GM18873 (cell line): ENCODE results near the gene SLF2.

Experiments
- ATAC-seq: cut with Tn5 transposase; IDR thresholded peaks from one replicate; pipeline ENCODE4 v1.9.1; 2021; ENCODE audit warnings: mild to moderate bottlenecking, moderate library complexity, moderate number of reproducible peaks; ENCODE audit not compliant: unreplicated experiment, low FRiP score

The SLF2 gene

GRCh38 chr10:100912605-100913469, at the start of gene SLF2:
TSS of gene SLF2 (plus strand) at chr10:100912963. CDS start at chr10:100913111, 148 bp downstream.
- ATAC-seq: peak; percentile 91

- ATAC-seq: no peak
Measured at GRCh38 chr10:100863433-100863832, 49.3 kb upstream of the SLF2 start.

GRCh38 chr10:100864036-100864885, 48.5 kb upstream of the SLF2 start:
- no peak for ATAC-seq

- no peak for ATAC-seq
Measured at GRCh38 chr10:100864978-100865377, 47.8 kb upstream of the SLF2 start.

- no peak for ATAC-seq
Measured at GRCh38 chr10:100866010-100866409, 46.8 kb upstream of the SLF2 start.

GRCh38 chr10:100866575-100867098, 46.1 kb upstream of the SLF2 start:
- ATAC-seq: no peak

- no peak for ATAC-seq
Measured at GRCh38 chr10:100867261-100867963, 45.4 kb upstream of the SLF2 start.

GRCh38 chr10:100868382-100868781, 44.4 kb upstream of the SLF2 start:
- ATAC-seq: no peak

- no peak for ATAC-seq
Measured at GRCh38 chr10:100869399-100869798, 43.4 kb upstream of the SLF2 start.

- ATAC-seq: no peak
Measured at GRCh38 chr10:100872034-100872791, 40.5 kb upstream of the SLF2 start.

- ATAC-seq: no peak
Measured at GRCh38 chr10:100873146-100873826, 39.5 kb upstream of the SLF2 start.

- ATAC-seq: no peak
Measured at GRCh38 chr10:100873827-100874326, 38.9 kb upstream of the SLF2 start.

GRCh38 chr10:100874702-100875483, 37.9 kb upstream of the SLF2 start:
- no peak for ATAC-seq

GRCh38 chr10:100875484-100876166, 37.1 kb upstream of the SLF2 start:
- no peak for ATAC-seq

- ATAC-seq: no peak
Measured at GRCh38 chr10:100876585-100877460, 35.9 kb upstream of the SLF2 start.

GRCh38 chr10:100877461-100877850, 35.3 kb upstream of the SLF2 start:
- ATAC-seq: no peak
